Activated CD4-positive, alpha-beta T cell treated with anti-CD3 and anti-CD28 coated beads for 1 hour (primary cell): ENCODE measurements around the gene OR2T5.
"Not testable (repeated sequence)": the region's sequence is repeated elsewhere in the genome, so short reads cannot be mapped to it uniquely, and the experiment has no call there.

Experiments used
- DNase-seq: peaks from one replicate; pipeline ENCODE4 v3.0.0-alpha.2; 2020

The OR2T5 gene

GRCh38 chr1:248510217-248510616, 21.8 kb downstream of the OR2T5 start:
- DNase-seq: not testable (repeated sequence)

GRCh38 chr1:248521856-248522255, 33.5 kb downstream of the OR2T5 start:
- DNase-seq: no peak

GRCh38 chr1:248537449-248537848, 49.1 kb downstream of the OR2T5 start:
- DNase-seq: not testable (repeated sequence)
